H1 (cell line): Measurements from ENCODE around the gene ACY1. TPM values are rescaled to one million over a fixed set of nuclear protein-coding genes. Genes with fewer than 3 reads are reported as not detected.

Source experiments
- CHD2 ChIP-seq: IDR thresholded peaks from 2 replicates; pipeline ENCODE4 v1.6.1; 2012; ENCODE audit warnings: low read length, improper control_type of control experiment
- CREB1 ChIP-seq: IDR thresholded peaks from 2 replicates; pipeline ENCODE4 v1.6.1; 2012; ENCODE audit warnings: inconsistent platforms
- SP1 ChIP-seq: IDR thresholded peaks from 2 replicates; pipeline ENCODE4 v1.6.1; 2011; ENCODE audit warnings: low read depth, low read length
- polyA plus RNA-seq, 7 experiments: library from polyadenylated mRNA; depleted of rRNA in 3 of 7; stranded (reverse) in 5 of 7; unstranded in 2 of 7; fragments of >200 nt in 5 of 7; fragments of 200-250 nt in 2 of 7; gene quantifications; 1 replicate in 5 of 7; 2 replicates in 1 of 7; 4 replicates in 1 of 7; pipeline versions ENCODE4 v1.2.1 to v1.2.3, GENCODE V29; 2011 to 2013; ENCODE audit warnings: missing spikeins in 2 of 7, mixed read lengths in 2 of 7
- total RNA-seq: library from RNA; stranded (reverse); fragmentation: NEBNext Ultra II Directional; extraction: Animal tissue kit (Norgen Biotek cat#: 25700); gene quantifications from 2 replicates; pipeline ENCODE4 v1.2.1, GENCODE V29; 2021
- TF ChIP-seq, protein P1 (sequence below): fragments of 300-600 bp; sonication (generic); IDR thresholded peaks from 2 replicates; pipeline ENCODE4 v1.7.1; 2012; ENCODE audit warnings: low read length, moderate library complexity, mild to moderate bottlenecking, inconsistent platforms; ENCODE audit not compliant: insufficient replicate concordance

ACY1 gene
- total and polyA plus RNA-seq, 2 of the 8 experiments (the other 6 are each of a cell fraction or from before 2014, with no cell fraction given), result 48.3 to 113 TPM

DNA sequence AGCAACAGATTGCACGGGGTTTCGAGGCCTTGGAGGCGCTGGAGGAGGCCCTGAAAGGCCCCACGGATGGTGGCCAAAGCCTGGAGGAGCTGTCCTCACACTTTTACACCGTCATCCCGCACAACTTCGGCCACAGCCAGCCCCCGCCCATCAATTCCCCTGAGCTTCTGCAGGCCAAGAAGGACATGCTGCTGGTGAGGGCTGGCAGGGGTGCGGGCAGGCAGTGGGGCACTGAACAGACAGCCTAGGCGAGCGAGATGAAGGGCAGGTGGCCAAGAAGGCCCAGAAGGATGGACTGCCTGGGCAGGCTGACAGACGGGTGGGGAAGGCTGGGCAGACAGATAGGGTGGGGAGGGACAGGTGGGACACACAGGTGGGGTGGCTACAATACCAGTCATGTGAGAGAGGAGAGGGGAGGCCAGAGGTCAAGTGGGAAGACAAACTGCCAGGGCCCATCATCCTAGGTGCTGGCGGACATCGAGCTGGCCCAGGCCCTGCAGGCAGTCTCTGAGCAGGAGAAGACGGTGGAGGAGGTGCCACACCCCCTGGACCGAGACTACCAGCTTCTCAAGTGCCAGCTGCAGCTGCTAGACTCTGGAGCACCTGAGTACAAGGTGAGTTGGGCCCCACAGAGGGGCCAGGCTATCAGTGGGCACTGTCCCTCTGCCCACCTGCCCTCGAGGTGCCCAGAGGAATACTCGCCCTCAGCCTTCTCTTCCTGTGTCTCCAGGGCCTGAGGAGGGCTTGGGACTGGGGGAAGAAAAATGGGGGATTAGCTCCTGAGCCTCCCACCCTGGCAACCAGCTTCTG, 38.1 kb upstream of the ACY1 start (continued):
- TF ChIP-seq, protein P1, sequence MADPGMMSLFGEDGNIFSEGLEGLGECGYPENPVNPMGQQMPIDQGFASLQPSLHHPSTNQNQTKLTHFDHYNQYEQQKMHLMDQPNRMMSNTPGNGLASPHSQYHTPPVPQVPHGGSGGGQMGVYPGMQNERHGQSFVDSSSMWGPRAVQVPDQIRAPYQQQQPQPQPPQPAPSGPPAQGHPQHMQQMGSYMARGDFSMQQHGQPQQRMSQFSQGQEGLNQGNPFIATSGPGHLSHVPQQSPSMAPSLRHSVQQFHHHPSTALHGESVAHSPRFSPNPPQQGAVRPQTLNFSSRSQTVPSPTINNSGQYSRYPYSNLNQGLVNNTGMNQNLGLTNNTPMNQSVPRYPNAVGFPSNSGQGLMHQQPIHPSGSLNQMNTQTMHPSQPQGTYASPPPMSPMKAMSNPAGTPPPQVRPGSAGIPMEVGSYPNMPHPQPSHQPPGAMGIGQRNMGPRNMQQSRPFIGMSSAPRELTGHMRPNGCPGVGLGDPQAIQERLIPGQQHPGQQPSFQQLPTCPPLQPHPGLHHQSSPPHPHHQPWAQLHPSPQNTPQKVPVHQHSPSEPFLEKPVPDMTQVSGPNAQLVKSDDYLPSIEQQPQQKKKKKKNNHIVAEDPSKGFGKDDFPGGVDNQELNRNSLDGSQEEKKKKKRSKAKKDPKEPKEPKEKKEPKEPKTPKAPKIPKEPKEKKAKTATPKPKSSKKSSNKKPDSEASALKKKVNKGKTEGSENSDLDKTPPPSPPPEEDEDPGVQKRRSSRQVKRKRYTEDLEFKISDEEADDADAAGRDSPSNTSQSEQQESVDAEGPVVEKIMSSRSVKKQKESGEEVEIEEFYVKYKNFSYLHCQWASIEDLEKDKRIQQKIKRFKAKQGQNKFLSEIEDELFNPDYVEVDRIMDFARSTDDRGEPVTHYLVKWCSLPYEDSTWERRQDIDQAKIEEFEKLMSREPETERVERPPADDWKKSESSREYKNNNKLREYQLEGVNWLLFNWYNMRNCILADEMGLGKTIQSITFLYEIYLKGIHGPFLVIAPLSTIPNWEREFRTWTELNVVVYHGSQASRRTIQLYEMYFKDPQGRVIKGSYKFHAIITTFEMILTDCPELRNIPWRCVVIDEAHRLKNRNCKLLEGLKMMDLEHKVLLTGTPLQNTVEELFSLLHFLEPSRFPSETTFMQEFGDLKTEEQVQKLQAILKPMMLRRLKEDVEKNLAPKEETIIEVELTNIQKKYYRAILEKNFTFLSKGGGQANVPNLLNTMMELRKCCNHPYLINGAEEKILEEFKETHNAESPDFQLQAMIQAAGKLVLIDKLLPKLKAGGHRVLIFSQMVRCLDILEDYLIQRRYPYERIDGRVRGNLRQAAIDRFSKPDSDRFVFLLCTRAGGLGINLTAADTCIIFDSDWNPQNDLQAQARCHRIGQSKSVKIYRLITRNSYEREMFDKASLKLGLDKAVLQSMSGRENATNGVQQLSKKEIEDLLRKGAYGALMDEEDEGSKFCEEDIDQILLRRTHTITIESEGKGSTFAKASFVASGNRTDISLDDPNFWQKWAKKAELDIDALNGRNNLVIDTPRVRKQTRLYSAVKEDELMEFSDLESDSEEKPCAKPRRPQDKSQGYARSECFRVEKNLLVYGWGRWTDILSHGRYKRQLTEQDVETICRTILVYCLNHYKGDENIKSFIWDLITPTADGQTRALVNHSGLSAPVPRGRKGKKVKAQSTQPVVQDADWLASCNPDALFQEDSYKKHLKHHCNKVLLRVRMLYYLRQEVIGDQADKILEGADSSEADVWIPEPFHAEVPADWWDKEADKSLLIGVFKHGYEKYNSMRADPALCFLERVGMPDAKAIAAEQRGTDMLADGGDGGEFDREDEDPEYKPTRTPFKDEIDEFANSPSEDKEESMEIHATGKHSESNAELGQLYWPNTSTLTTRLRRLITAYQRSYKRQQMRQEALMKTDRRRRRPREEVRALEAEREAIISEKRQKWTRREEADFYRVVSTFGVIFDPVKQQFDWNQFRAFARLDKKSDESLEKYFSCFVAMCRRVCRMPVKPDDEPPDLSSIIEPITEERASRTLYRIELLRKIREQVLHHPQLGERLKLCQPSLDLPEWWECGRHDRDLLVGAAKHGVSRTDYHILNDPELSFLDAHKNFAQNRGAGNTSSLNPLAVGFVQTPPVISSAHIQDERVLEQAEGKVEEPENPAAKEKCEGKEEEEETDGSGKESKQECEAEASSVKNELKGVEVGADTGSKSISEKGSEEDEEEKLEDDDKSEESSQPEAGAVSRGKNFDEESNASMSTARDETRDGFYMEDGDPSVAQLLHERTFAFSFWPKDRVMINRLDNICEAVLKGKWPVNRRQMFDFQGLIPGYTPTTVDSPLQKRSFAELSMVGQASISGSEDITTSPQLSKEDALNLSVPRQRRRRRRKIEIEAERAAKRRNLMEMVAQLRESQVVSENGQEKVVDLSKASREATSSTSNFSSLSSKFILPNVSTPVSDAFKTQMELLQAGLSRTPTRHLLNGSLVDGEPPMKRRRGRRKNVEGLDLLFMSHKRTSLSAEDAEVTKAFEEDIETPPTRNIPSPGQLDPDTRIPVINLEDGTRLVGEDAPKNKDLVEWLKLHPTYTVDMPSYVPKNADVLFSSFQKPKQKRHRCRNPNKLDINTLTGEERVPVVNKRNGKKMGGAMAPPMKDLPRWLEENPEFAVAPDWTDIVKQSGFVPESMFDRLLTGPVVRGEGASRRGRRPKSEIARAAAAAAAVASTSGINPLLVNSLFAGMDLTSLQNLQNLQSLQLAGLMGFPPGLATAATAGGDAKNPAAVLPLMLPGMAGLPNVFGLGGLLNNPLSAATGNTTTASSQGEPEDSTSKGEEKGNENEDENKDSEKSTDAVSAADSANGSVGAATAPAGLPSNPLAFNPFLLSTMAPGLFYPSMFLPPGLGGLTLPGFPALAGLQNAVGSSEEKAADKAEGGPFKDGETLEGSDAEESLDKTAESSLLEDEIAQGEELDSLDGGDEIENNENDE, result no peak
- TF ChIP-seq SP1 (no peak), CHD2 (no peak), CREB1 (no peak)
